GM18951 (cell line): ENCODE data around the gene PAIP2.
"Not testable (repeated sequence)": the region's sequence is repeated elsewhere in the genome, so short reads cannot be mapped to it uniquely, and the experiment has no call there.

Source experiments
- POLR2A ChIP-seq: IDR thresholded peaks from 4 replicates; pipeline ENCODE4 v1.6.1; 2011; ENCODE audit warnings: mild to moderate bottlenecking; ENCODE audit not compliant: insufficient read length, insufficient read depth; ENCODE audit errors: extremely low read depth
- in situ Hi-C: fragments of 300-500 bp; cut with MboI; formaldehyde crosslinking; loops from one replicate; pipeline ENCODE4 v1.12.0; 2022; ENCODE audit warnings: low sequenced_read_pairs, mixed read lengths, inconsistent platforms; ENCODE audit not compliant: unreplicated experiment

Gene PAIP2

GRCh38 chr5:139386050-139386438, 44.4 kb downstream of the PAIP2 start:
- in situ Hi-C loops = no loop called here
- no peak for TF ChIP-seq POLR2A

DNA sequence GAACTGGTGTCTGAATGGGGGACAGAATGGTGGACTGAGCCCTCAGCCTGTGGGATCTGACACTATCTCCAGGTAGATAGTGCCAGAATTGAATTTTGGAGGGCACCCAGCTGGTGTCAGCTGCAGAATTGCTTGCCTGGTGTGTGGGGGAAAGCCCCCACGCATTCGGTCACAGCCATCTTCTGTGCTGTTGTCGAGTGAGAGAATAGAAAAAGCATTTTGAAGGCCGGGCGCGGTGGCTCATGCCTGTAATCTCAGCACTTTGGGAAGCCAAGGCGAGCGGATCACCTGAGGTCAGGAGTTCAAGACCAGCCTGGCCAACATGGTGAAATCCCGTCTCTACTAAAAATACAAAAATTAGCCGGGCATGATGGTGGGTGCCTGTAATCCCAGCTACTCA, 45.3 kb downstream of the PAIP2 start:
- in situ Hi-C loops = not testable (repeated sequence)

GRCh38 chr5:139387611-139388197, 46.0 kb downstream of the PAIP2 start:
- in situ Hi-C loops = no loop called here
- no peak for TF ChIP-seq POLR2A

DNA sequence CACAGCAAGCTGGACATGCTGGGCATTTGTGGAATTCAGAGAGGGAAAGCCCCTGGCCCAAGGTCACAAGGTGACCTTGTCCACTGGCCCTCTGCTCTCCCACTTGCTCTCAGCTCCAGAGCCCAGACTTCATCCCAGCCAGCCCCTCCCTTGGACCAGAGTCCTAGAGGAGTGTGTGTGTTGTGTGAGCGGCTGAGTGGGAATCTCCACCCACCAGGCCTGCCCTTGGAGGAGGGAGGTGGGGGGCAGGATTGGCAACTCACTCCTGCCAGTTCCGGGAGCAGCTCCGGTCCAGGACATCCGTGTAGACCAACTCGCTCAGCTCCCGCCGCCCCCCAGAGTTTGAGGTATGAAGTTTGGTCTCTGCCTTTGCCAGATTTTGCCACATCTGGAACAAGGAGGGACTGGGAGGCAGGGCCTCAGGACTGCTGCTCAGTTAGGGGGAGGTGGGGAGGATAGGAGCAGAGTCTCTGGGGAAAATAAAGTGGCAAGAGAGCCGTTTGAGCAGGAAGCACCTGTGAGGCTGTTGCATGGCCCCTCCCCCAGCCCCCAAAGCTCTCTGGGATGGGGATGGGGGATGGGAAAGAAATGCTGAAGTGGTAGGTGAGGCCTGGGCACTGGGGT, 46.7 kb downstream of the PAIP2 start:
- in situ Hi-C loops = no loop called here
- no peak for TF ChIP-seq POLR2A

- peak; percentile 97 for TF ChIP-seq POLR2A
- in situ Hi-C loops = no loop called here
Observed at GRCh38 chr5:139389701-139390638, 48.3 kb downstream of the PAIP2 start, which contains the start of gene MZB1. MZB1 (minus strand) TSS chr5:139389913; CDS start chr5:139389856, 57 bp downstream.

DNA sequence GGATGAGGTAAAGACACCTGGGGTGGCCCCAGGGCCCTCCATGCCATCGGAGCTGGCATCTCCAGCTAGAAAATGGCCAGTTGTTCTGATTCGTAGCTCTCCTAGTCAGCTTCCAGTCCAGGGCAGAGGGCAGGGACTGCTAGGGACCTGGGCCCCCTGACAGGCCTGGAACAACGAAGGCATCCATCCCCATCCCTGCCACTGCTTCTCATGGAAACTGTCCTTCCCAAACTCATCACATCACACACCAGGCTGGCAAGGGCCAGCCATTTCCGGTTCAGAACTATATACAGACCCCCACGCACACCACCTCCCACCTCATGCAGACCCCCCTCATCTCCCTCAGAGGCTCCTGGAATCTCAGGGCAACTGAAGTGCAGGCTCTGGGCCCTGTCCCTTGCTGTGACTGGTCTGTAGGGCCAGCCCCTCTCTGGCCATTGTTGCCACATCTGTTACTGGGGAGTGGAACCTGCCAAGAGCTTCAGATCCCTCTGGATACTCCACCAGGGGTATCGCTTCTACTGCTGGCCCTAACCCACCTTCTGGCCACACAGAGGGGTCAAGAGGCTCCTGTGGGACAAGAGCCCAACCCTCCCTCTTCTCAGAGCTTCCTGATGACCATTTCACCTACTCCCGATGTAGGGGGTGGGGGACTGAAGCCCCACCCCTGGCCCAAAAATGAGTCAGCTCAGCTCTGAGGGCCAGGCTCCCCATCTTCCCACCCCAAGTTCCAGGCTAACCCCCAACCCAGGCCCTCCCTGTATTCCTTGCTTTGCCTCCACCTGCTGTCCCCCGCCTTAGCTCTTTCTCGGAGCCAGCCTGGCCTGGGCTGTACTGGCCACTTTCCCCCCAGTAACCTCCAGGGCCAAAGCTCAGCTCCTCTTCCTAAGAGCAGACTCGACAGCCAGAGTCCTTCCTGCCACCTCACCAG, 49.2 kb downstream of the PAIP2 start:
- in situ Hi-C loops = no loop called here
- no peak for TF ChIP-seq POLR2A

DNA sequence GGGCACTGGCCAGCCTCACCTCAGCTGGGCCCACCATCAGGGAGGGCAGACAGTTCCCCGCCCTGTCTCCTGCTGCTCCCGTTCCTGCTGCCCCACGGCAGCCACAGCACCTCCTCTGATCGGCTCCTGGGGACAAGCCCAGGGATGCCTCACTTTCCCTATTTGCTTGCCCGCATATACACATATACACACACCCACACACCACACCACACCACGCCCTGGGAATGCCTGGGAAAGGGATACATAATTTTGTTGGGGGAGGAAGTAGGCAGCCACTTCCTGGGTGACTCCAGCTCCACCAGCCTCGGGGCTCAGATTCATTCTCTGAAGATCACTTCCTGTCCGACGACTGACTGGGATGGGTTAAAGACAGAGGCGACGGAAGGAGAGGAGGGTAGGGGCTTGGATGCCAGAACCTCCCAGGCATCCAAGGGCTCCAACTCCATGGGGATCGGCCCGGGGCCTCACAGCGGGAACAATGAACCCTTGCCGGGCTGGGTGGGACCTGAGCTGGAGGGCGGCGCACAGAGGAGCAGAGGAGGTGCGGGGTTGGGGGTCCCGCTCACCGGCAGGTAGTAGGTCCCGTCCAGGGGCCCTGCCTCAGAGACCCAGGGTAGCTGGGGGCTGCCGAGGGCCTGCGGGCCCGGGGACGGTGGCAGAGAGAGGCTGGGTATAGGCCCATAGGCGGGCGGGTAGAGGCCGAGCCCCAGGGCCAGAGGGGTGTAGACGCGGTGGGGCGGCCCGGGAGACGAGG, 50.1 kb downstream of the PAIP2 start:
- no peak for TF ChIP-seq POLR2A
- in situ Hi-C loops = no loop called here

DNA sequence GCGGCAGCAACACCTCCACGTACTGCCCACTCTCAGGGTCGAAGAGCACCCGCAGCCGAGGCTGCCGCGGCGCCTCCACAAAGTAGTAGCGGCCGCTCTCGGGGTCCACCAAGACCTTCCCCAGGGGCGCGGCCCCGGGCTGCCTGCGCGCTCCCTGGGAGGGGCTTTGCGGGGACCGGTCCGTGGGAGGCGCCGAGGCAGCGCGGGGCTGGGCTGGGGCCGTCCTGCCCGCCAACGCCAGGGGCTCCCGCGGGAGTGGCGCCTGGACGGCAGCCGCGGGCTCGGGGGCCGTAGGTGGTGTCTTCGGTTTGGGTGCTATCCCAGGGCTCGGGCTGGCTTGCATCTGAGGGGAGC, 50.6 kb downstream of the PAIP2 start:
- in situ Hi-C loops = no loop called here
- TF ChIP-seq POLR2A = peak; percentile 70

DNA sequence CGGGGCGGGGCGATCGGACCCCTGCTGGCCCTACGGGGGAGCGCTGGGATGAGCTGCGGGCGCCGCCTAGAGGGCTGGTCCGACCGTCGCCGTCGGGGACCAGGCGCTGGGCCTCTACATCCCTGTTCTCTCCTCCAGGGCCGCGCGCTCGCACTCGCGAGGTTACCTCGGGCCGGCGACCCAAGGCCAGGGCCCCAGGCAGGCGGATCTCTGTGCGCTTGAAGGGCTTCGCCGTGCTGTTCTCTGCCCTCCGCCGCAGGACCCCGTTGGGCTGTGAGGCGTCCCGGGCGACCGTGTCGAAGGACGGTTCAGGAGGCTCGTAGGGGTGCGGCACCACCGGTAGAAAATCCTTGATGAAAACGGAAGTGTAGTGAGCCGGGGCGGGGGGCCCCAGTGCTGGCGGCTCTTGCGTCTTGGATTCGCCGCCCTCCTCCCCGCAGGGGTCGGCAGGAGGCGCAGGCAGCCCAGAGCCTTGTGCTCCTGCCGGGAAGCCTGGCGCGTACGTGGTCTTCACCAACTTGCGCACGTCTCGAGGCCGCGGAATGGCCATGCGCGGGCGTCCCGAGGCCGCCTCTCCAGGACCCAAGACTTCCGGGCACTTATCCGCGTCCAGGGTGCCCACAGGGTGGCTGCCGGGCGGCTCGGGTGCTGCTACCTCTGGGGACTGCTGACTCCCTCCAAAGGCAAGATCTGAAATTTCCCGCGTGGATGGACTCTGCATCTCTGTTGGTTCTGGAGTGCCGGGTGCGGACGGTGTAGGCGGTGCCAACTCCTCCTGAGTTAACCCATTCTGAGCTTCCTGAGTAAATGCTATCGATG, 51.2 kb downstream of the PAIP2 start:
- TF ChIP-seq POLR2A = peak; percentile 46
- in situ Hi-C loops = no loop called here

GRCh38 chr5:139393497-139394122, 52.0 kb downstream of the PAIP2 start:
- in situ Hi-C loops = no loop called here
- no peak for TF ChIP-seq POLR2A

DNA sequence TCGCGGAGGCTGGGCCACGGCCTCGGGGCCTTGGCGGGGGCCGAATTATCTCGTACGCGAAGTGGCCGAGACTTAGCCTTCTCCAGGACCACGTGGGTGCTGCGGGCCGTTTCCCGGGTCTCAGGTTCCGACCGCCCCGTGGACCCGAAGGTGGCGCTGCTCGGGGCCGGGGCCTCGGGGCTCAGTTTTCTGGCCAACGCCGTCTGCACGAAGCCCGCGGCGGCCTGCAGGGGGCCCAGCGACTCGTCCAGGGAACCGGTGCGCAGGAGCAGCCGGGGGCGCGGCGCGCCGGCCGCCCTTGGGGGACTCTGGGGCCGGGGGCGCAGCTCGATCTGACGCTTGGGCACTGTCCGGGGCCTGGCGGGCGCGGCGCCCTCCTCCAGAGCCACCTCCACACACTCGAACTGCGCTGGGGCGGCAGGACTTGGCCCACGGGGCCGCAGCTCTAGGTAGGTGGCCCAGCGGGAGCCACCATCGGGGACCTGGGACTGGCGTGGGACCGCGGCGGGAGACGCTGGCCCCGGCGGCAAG, 52.5 kb downstream of the PAIP2 start:
- no peak for TF ChIP-seq POLR2A
- in situ Hi-C loops = no loop called here
